Subcutaneous adipose tissue (tissue), 4 donors: ENCODE results near the gene IVL. TPM values are rescaled to one million over a fixed set of nuclear protein-coding genes. Genes with fewer than 3 reads are reported as not detected.

Experiments
- total RNA-seq, 4 donors: library from RNA; depleted of rRNA; stranded (reverse); fragments of >200 nt; gene quantifications; one replicate each; pipeline ENCODE4 v1.1.0, GENCODE V29; 2016
- TF ChIP-seq, protein P1 (sequence below): fragments of 450-650 bp; IDR thresholded peaks from one replicate; pipeline ENCODE4 v1.5.1; 2016; ENCODE audit warnings: low read depth, mild to moderate bottlenecking, control low read depth, antibody characterized with exemption, moderate library complexity

The IVL gene
- total RNA-seq, 4 donors from 2014 or later = not detected

DNA sequence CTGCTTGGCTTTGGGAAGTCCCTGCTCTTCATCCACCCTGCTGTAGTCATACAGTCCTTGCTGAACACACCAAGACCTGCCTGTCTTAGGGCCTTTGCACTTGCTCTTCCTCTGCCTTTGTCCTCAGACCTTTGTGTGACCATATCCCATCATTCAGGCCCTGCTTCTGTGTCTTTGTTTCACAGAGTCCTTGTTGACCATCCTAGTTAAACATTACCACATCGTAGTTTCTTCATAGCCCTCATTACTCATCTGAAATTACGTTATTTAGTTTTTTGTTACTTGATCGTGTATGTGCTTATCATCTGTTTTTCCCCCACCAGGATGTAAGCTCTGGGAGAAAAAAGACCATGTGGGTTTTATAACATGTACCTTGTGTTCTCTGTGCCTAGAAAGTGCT is 20.3 kb downstream of the IVL start:
- TF ChIP-seq, protein P1, sequence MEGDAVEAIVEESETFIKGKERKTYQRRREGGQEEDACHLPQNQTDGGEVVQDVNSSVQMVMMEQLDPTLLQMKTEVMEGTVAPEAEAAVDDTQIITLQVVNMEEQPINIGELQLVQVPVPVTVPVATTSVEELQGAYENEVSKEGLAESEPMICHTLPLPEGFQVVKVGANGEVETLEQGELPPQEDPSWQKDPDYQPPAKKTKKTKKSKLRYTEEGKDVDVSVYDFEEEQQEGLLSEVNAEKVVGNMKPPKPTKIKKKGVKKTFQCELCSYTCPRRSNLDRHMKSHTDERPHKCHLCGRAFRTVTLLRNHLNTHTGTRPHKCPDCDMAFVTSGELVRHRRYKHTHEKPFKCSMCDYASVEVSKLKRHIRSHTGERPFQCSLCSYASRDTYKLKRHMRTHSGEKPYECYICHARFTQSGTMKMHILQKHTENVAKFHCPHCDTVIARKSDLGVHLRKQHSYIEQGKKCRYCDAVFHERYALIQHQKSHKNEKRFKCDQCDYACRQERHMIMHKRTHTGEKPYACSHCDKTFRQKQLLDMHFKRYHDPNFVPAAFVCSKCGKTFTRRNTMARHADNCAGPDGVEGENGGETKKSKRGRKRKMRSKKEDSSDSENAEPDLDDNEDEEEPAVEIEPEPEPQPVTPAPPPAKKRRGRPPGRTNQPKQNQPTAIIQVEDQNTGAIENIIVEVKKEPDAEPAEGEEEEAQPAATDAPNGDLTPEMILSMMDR = no peak

DNA sequence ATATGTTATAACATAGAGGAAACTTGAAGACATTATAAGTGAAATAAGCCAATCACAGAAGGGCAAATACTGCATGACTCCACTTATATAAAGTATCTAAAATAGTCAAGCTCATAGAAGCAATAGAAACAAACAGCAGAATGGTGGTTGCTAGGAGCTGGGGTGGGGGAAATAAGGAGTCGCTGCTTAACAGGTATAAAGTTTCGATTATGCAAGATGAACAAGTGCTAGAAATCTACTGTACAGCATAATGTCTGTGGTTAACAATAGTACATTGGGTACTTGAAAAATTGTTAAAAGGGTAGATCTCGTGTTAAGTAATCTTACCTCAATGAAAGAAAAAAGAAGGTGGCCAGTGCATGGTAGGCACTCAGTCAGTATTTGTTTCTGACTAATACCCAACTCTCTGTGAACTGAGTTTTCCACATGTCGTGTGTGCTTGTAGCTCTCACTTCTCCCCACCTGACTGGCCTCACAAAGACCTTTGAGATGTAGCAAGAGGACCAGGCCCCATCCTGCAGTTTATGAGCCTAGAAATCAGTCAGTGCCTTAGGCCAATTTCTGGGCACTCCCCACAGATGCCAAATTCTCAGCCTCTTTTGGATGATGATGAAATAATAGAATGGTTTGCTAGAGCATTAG is 23.9 kb downstream of the IVL start:
- TF ChIP-seq, protein P1 = no peak

DNA sequence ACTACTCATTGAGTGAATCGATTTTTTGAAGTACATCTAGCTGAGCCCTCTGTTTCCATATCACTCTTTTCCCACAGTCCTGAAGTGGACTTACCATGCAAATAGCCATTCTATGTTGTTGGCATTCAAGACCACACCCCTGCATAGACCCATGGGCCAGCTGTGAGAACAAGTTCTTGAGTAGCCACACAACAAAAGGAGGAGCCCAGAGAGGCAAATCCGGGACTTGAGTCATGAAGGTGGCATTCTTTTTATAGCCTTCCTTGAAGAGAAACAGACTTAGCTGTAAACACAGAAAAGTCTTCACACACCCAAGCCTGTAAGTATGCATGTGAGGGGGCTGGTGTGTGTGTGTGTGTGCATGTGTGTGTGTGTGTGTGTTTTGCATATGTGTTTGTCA is 24.9 kb downstream of the IVL start:
- TF ChIP-seq, protein P1 = no peak

DNA sequence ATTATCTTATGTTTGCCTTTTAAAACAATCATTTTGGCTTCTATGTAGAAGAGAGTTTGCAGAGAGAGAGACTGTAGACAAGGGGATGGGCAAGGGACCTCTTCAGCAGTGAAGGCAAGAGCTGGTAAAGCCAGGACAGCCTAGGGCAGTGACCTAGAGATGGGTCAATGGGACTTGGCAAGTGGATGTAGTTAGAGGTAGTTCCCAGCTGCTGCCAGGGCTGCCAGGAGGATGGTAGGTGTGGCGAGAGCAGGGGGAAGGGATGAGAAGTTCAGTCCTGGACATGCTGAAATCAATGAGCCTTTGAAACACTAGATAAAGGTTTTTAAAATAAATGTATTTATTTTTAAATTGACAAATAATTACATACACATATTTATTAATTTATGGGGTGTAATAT is 32.3 kb downstream of the IVL start:
- TF ChIP-seq, protein P1 = no peak

DNA sequence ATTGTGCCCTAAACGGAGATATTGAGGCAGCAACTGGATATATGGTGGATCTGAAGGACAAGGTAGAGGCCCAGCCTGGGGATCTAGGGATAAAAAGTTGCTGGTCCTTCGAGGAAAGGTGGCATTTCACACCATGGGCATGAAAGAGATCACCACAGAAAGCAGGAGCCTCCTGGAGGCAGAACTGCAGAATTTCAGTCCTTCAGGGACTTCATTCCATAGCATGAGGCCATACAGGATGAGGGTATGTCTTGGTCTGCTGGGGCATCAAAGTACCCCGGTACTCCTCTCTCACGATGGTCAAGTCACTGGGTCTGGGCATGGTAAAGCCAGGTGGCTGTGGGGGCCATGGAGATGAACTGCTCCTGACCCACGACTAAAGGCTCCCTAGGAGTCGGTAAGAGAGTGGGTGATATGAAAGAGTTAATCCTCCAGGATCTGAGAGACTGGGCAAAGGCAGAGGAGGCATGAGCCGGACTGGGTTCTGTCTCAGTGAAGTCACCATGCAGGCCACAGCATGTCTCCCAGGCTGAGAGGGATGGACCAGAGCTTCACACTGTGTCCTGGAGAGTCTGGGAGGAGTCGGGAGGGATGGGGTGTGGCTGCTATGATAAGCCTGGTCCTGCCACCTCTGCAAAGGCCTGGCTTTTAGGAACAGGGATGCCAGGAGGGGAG is 32.8 kb downstream of the IVL start:
- TF ChIP-seq, protein P1 = no peak

DNA sequence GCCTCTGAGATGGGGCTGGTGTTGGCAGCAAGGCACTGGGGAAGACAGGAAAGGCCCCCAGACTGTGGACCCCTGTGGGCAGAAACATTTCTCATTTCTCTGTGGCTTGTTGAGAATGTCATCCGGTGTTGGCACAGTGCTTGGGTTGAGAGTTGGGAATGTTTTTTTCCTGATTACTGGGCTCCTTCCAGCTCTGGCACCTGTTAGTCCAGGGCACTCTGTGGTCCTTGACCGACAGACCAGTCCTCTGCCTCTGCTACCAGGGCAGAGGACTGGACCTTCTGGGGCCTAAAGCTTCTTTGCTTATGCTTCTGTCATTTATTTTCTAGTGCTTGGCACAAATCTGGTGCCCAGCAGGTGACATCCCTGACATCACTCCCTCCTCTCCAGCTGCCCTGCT is 33.8 kb downstream of the IVL start:
- TF ChIP-seq, protein P1 = no peak

DNA sequence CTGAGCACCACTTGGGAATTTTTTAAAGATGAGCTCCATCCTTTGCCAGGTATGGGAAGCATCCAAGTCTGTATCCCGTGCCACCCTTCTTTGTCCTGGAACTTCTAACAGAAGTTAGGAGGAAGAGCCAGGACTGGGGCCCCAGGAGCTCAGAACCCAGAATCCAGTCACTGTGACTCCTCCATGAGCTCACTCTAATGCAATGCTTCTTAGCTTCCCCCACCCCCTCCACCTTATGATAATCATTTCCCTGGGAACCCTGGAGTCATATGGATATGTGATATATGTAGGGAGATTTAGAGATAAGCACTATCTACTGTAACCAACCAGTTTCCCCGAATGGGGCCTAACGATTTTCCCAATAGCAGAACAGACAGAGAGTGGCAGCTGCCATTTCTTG is 37.9 kb downstream of the IVL start:
- TF ChIP-seq, protein P1 = no peak
